Right lung (tissue), 5 donors: Measurements from ENCODE around the gene RANBP17. TPM values are rescaled to one million over a fixed set of nuclear protein-coding genes. Genes with fewer than 3 reads are reported as not detected.

Source experiments
- DNase-seq, 2 donors: peaks; one replicate each; pipeline ENCODE4 v3.0.0-alpha.2; 2013
- polyA plus RNA-seq, 5 donors: library from polyadenylated mRNA; unstranded; fragments of 120-200 nt; gene quantifications; one replicate each; pipeline versions ENCODE4 v1.2.1 to v1.2.3, GENCODE V29; 2013; ENCODE audit warnings: inconsistent platforms in 1 of 5, low replicate concordance in 1 of 5; ENCODE audit not compliant: insufficient read length in 5 of 5, insufficient read depth in 1 of 5

RANBP17 gene
- polyA plus RNA-seq, 5 donors = 21.5 to 56.2 (median 39.6) TPM

DNA sequence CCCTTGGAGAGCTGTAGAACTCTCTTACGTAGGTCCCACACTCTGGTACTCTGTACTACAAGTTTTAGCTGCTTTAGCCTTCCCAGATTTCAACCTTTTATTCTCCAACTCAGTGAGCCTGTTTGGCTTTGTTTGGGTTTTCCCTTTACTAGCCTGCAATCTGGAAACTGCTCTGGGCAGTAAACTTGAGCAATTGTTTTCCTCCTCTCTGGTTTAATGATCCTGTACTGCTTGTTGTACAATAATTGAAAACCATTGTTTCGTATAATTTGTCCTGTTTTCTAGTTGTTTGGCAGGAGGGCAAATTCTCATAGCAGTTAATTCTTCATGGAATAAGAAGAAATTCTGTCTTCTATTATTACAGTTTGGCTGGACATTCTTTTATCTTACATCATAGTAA lies 384.4 kb downstream of the RANBP17 start:
- no peak for DNase-seq

DNA sequence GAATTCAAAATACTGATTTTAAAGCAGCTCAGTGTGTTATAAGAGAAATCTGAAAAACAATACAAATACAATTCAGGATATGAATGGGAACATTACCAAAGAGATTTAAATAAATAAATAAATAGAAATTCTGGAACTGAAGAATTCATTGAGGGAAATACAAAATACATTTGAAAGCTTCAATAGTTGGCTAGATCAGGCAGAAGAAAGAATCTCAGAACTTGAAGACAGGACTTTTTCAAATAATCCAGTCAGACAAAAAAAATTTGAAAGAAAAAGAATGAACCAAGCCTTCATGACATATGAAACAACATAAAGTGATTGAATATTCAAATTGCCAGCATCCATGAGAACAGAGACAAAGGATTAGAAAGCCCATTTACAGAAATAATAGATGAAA lies 387.6 kb downstream of the RANBP17 start:
- DNase-seq = no peak

GRCh38 chr5:171250738-171251137 lies 388.9 kb downstream of the RANBP17 start:
- no peak for DNase-seq

DNA sequence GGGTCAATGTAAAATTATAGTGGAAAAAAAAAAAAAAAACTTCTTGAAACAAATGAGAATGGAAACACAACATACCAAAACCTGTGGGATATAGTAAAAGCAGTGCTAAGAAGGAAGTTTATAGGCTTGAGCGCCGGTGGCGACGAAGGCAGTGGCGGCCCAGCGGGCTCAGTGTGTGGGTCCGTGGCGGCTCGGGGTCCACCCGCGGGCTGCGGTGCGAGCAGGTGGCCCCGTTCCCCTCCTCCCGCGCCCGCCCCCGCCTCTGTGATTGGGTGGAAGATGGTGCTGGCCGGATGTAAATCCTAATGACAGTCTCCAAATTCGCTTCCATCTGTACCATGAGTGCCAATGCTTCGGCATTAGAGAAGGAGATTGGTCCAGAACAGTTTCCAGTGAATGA lies 389.7 kb downstream of the RANBP17 start:
- DNase-seq = no peak

GRCh38 chr5:171252674-171253073 lies 390.9 kb downstream of the RANBP17 start:
- no peak for DNase-seq

GRCh38 chr5:171258737-171259415 lies 397.1 kb downstream of the RANBP17 start:
- DNase-seq = no peak

- DNase-seq = no peak
Measured at GRCh38 chr5:171261361-171261760, 399.5 kb downstream of the RANBP17 start.

GRCh38 chr5:171261904-171262303 lies 400.1 kb downstream of the RANBP17 start:
- no peak for DNase-seq

DNA sequence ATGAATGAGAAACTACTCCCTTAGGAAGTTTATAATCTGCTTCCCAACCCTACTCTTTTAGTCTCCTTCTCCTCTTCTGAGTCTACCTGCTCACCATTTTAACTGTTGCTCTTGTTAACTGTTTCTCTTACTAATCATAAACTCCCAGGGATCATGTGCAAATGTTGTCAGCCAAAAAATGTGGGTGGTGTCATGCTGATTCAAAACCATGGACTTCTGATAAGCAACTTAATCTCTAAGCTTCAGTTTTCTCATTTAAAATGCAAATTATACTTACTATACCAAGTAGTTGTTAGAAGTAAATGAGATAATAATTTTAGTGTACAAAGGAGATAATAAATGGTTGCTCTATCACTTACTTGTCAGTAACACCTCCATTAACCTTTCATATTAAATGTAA lies 401.4 kb downstream of the RANBP17 start:
- no peak for DNase-seq

DNA sequence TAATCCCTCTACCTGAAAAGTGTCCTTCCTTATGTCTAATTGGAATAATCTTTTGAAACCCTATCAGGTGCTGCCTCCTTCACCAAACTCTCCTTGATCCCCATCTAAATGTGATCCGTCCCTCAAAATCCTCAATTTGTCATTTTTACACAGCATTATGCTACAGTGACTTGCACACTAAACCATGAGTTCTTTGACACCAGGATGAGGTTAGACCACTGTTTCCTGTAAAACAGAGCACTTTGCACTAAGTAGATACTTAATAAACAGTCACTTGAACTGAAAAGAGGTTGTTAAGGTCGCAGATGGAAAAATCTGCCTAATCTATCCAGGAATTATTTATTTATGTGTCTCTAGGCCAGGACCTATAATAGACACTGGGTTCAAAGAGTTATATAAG lies 403.0 kb downstream of the RANBP17 start:
- DNase-seq = no peak

DNA sequence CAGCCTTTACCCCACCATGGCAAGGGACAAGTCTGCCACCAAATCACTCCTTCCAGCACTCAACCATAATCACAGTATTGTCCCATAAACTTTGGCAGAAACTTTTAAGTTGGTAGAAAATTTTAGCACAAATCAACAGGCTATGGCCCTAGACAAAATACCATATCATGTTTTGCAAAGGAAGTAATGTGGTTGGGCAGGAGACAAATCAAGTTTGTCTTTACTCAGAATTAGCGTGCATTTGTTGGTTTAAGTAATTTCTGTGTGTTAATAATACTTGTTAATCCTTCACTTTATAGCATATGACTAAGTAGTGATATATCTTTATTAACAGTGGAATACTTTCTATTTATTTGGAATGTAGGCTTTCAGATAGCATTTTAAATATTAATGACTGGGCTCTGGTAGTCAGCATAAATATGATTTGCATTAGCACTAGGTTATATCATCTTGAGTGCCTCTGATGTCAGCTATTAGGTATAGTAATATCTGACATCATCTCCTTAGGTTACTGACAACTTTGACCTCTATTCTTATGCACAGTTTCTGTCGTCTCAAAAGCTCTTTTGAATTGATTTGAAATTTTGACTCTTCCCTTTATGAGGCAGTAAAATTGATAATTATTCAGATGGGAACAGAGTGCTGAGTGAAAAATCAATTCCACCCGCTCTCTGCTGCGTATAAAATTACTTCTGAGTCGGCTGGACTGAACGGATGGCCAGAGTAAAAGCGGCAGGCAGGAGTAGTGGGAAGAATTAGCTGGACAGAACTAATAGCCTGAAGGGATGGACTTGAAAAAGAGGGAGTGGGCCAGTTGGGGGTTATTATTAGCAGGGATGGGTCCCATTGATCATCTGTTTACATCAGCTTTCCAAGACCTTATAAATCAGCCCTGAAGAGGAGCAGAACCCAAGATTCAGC lies 407.1 kb downstream of the RANBP17 start:
- DNase-seq = no peak

DNA sequence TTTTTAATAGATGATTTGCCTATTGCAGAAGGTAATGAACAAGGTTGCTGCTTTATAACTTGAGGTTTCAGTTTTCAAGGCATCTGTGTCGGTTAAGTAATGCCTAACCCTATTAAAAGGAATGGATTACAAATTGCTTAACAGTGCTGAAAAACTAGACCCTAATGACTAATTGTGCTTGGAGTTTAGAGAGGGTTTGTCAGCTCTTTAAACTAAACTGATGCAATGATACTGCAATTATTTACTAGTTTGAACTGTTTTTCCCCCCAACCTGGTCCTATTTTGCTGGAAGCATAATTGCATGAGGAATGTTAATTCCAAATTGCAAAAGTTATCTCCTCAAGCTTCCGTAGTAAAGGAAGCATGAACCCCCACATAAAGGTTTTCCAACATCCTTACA lies 407.9 kb downstream of the RANBP17 start:
- no peak for DNase-seq

- DNase-seq = no peak
Measured at GRCh38 chr5:171270136-171270535, 408.3 kb downstream of the RANBP17 start.

GRCh38 chr5:171271798-171272197 lies 410.0 kb downstream of the RANBP17 start:
- no peak for DNase-seq

DNA sequence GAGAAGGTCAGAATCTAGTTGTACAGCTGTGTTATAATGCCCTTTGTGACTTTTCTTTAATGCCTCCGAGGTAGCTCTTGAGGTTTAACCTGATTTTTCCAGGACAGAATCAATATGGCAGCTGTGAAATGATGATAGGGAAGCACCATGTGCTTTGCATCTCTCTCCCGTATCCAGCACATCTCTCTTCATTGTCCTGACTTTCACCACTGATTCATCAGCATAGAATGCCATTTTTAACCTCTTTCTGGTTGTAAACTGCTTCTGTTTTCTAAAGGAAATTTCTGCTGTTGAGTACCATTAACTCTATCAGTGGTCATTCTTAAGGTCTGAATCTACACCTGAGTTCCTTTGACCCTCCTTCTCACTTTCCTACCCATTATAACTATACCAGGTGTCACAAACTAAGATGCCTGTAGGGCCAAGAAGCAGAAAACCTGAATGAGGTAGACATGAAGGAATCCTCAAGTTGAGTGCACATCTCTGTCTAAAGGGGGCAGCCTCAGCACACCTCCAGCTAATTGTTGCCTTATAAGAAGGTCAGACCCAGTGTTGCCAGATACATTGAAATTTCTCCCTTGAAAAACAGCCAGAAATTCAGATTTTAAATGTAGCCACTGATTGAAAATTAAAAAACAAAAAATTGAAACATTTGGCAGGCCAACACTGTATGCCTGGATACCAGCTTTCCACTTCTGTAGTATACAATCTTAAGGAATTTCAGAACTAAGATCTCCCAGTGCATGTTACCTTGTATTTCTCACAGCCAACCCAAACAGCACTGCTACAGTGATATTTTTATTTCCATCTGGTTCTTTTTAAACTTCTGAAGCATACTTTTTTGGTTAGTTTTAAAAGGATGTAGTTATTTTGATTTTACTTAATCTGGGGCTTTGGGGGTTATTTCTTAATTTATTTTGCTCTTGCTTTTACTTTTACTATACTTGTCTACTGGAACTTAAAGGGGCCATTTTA lies 411.5 kb downstream of the RANBP17 start:
- DNase-seq = no peak

GRCh38 chr5:171275841-171276544 lies 414.2 kb downstream of the RANBP17 start:
- DNase-seq = no peak

DNA sequence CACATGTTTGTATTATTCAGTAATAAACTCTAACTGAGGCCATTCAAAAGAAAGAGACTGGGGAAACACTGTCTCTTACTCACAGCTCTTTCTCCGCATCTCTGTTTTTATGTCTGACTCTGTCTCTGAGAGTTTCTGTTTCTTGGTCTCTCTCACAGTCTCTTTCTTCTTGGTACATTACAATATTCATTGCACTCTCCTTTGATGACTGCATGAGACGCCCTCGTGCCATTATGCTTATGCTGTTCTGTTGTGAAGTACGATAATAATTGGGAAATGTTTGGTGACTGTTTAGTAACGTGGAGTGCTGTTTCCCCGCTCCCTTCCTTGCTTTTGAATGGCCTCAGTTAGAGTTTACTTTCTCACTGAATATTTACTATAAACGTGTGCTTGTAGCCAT lies 421.9 kb downstream of the RANBP17 start:
- DNase-seq = no peak

- DNase-seq = no peak
Measured at GRCh38 chr5:171285465-171285864, 423.6 kb downstream of the RANBP17 start.

DNA sequence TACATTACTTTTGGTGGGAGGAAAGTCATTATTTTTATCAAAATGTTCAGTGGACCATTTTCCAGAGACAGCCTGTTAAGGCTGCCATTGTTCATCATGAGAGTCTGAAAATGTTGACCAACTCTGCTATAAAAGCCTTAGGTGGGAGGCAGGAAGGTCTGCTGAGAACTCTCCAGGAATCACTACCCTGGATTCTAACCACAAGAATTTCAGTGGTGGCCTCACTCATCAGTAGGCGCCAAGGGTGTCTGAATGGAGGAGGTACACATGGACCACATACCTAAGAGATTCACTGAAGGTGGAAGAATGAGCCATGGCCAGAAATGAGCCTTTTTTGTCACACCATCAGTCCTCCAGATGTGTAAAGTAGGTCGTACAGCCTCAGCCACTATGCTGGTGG lies 426.2 kb downstream of the RANBP17 start:
- DNase-seq = no peak

DNA sequence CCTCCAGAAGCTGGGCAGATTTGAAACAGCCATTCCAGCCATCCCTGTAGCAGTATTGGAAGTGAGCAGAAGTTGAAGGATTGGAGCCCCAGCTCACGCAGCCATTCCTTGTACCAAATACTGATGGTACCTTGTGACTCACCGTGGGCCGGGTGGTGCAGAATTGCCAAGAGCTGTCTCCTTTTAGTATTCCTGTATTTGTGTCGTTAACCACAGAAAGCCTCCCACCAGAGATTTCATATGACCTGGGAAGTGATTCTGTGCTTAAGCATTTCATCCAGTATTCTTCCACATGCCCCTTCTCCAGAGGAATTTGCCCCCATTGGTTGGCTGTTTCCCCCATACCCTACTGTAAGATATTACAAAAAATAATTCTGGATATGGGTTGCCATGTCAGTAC lies 429.6 kb downstream of the RANBP17 start:
- no peak for DNase-seq

- no peak for DNase-seq
Measured at GRCh38 chr5:171295299-171295698, 433.5 kb downstream of the RANBP17 start.
